GM23338 (cell line): ENCODE results near the gene DHRS2.

ENCODE experiments used
- CREB1 ChIP-seq: fragments of 250-450 bp; sonication (Bioruptor Pico); IDR thresholded peaks from 2 replicates; pipeline ENCODE4 v1.5.0; 2020; ENCODE audit warnings: low read depth, mild to moderate bottlenecking, moderate library complexity
- ETS1 ChIP-seq: IDR thresholded peaks from 2 replicates; pipeline ENCODE4 v1.6.1; 2016; ENCODE audit warnings: antibody characterized with exemption
- EZH2 ChIP-seq: fragments of 200-600 bp; sonication (generic); IDR thresholded peaks from one replicate; pipeline ENCODE4 v1.8.0; 2017; ENCODE audit warnings: antibody characterized with exemption, mild to moderate bottlenecking, low read depth; ENCODE audit not compliant: unreplicated experiment
- EZH2phosphoT487 ChIP-seq: fragments of 200-600 bp; sonication (generic); IDR thresholded peaks from one replicate; pipeline ENCODE4 v1.8.1; 2018; ENCODE audit warnings: antibody characterized with exemption; ENCODE audit not compliant: unreplicated experiment
- JUNB ChIP-seq: IDR thresholded peaks from one replicate; pipeline ENCODE4 v1.6.1; 2016; ENCODE audit warnings: antibody characterized with exemption; ENCODE audit not compliant: unreplicated experiment
- NANOG ChIP-seq: IDR thresholded peaks from 2 replicates; pipeline ENCODE4 v1.6.1; 2016; ENCODE audit warnings: antibody characterized with exemption, borderline replicate concordance
- POLR2AphosphoS5 ChIP-seq: IDR thresholded peaks from 2 replicates; pipeline ENCODE4 v1.6.1; 2016; ENCODE audit warnings: antibody characterized with exemption, low read depth
- REST ChIP-seq: IDR thresholded peaks from one replicate; pipeline ENCODE4 v1.6.1; 2018; ENCODE audit warnings: antibody characterized with exemption; ENCODE audit not compliant: unreplicated experiment
- STAT1 ChIP-seq: IDR thresholded peaks from one replicate; pipeline ENCODE4 v1.6.1; 2016; ENCODE audit warnings: antibody characterized with exemption; ENCODE audit not compliant: unreplicated experiment
- ZNF114 ChIP-seq: fragments of 250-450 bp; sonication (Bioruptor Pico); IDR thresholded peaks from 2 replicates; pipeline ENCODE4 v1.5.0; 2020; ENCODE audit warnings: mild to moderate bottlenecking, moderate library complexity
- ZNF331 ChIP-seq: fragments of 250-450 bp; sonication (Bioruptor Pico); IDR thresholded peaks from 2 replicates; pipeline ENCODE4 v1.5.0; 2020; ENCODE audit warnings: low read depth, mild to moderate bottlenecking, moderate library complexity
- TF ChIP-seq, protein P1 (sequence below), 2 experiments: fragments of 200-600 bp in 1 of 2; sonication (generic) in 1 of 2; conservative IDR thresholded peaks; 2 replicates each; pipeline versions ENCODE4 v1.5.1 to v1.6.1; 2016 to 2017; ENCODE audit warnings: antibody characterized with exemption in 2 of 2, low read depth in 2 of 2, mild to moderate bottlenecking in 2 of 2, moderate library complexity in 1 of 2

- TF ChIP-seq, protein P1, sequence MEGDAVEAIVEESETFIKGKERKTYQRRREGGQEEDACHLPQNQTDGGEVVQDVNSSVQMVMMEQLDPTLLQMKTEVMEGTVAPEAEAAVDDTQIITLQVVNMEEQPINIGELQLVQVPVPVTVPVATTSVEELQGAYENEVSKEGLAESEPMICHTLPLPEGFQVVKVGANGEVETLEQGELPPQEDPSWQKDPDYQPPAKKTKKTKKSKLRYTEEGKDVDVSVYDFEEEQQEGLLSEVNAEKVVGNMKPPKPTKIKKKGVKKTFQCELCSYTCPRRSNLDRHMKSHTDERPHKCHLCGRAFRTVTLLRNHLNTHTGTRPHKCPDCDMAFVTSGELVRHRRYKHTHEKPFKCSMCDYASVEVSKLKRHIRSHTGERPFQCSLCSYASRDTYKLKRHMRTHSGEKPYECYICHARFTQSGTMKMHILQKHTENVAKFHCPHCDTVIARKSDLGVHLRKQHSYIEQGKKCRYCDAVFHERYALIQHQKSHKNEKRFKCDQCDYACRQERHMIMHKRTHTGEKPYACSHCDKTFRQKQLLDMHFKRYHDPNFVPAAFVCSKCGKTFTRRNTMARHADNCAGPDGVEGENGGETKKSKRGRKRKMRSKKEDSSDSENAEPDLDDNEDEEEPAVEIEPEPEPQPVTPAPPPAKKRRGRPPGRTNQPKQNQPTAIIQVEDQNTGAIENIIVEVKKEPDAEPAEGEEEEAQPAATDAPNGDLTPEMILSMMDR (conservative IDR thresholded peaks at IDR 0.05; ENCODE audit: low read depth in 2 of 2), result no peak
- no peak for TF ChIP-seq STAT1
- no peak for TF ChIP-seq EZH2phosphoT487
- no peak for TF ChIP-seq EZH2
- no peak for TF ChIP-seq POLR2AphosphoS5
- no peak for TF ChIP-seq CREB1 (CRISPR knock-in tag)
- TF ChIP-seq REST, result no peak
- no peak for TF ChIP-seq ZNF114 (CRISPR knock-in tag)
- TF ChIP-seq NANOG, result no peak
- TF ChIP-seq JUNB, result no peak
- TF ChIP-seq ETS1, result no peak
- no peak for TF ChIP-seq ZNF331 (CRISPR knock-in tag)
These were observed 4.9 kb upstream of the DHRS2 start for GRCh38 chr14:23631234-23631633.
